HepG2 (cell line): ENCODE data around the gene NXPE4. TPM values are rescaled to one million over a fixed set of nuclear protein-coding genes. Genes with fewer than 3 reads are reported as not detected.

Experiments used
- ATAC-seq: fragments of 200-7000 bp; cut with Tn5 transposase; 3 replicates; pipeline ENCODE4 v1.9.1; 2020; ENCODE audit warnings: mild to moderate bottlenecking, moderate library complexity
- BruUV-seq: library from RNA; stranded (reverse); fragments of 400-500 nt; replicated peaks from 2 replicates; lab custom pipeline; 2021; lab: Mats Ljungman, UMichigan
- CTCF ChIA-PET: fragments of 300-600 bp; formaldehyde crosslinking; extraction: SDS; loops from one replicate; lab custom pipeline; 2021; ENCODE audit warnings: low total read pairs, inconsistent platforms, low intra/inter-chr PET ratio; lab: Yijun Ruan, JAX
- POLR2A ChIA-PET: fragments of 350-600 bp; sonication (Branson Sonifier 250); formaldehyde crosslinking; loops from one replicate; lab custom pipeline; 2020; ENCODE audit warnings: antibody characterized with exemption, inconsistent platforms; lab: Yijun Ruan, JAX
- DNase-seq: peaks from one replicate; pipeline ENCODE4 v3.0.0-alpha.2; 2015; ENCODE audit warnings: low spot score
- FAIRE-seq: peaks from 3 replicates; lab custom pipeline; 2011; peaks lifted over from hg19 to GRCh38; lab: Jason Lieb, UNC
- H2AFZ ChIP-seq: one replicate; pipeline ENCODE4 v1.6.1; 2011; ENCODE audit warnings: low read length, inconsistent platforms
- H3K27ac ChIP-seq: fragments of 300-600 bp; 3 replicates; pipeline ENCODE4 v1.8.0; 2011; ENCODE audit warnings: mixed run types, mild to moderate bottlenecking, mixed read lengths, low read length, inconsistent platforms; ENCODE audit not compliant: insufficient read depth; ENCODE audit errors: extremely low read length
- H3K27me3 ChIP-seq, 2 experiments: fragments of 200-600 bp in 1 of 2; 2 replicates in 1 of 2; 3 replicates in 1 of 2; pipeline versions ENCODE4 v1.6.0 to v1.8.0; 2011; ENCODE audit warnings: low read length in 2 of 2, mild to moderate bottlenecking in 2 of 2, moderate library complexity in 2 of 2, inconsistent platforms in 1 of 2; ENCODE audit not compliant: insufficient read depth in 2 of 2, control insufficient read depth in 1 of 2
- H3K36me3 ChIP-seq, 2 experiments: fragments of 200-600 bp in 1 of 2; replicated peaks in 1 of 2; 2 replicates in 1 of 2; 3 replicates in 1 of 2; pipeline versions ENCODE4 v1.5.1 to v1.8.0; 2011; ENCODE audit warnings: low read length in 2 of 2, inconsistent platforms in 1 of 2; ENCODE audit not compliant: insufficient read depth in 2 of 2, control insufficient read depth in 1 of 2
- H3K4me1 ChIP-seq: 2 replicates; pipeline ENCODE4 v1.5.1; 2012; ENCODE audit warnings: low read length, inconsistent platforms; ENCODE audit not compliant: insufficient read depth
- H3K4me2 ChIP-seq: 2 replicates; pipeline ENCODE4 v1.6.0; 2011; ENCODE audit warnings: low read depth, low read length, inconsistent platforms
- H3K4me3 ChIP-seq, 3 experiments: fragments of 200-600 bp in 1 of 3; sonication (generic), shearing (Covaris generic) in 1 of 3; replicated peaks in 1 of 3; 2 replicates each; pipeline ENCODE4 v1.5.1; 2011 to 2016; ENCODE audit warnings: low read length in 3 of 3, inconsistent platforms in 2 of 3, low read depth in 2 of 3, mild to moderate bottlenecking in 2 of 3, control low read depth in 1 of 3, mixed read lengths in 1 of 3; ENCODE audit not compliant: insufficient read depth in 1 of 3
- H3K79me2 ChIP-seq: one replicate; pipeline ENCODE4 v1.6.1; 2011; ENCODE audit warnings: low read length, inconsistent platforms; ENCODE audit not compliant: insufficient read depth
- H3K9ac ChIP-seq: 2 replicates; pipeline ENCODE4 v1.6.0; 2011; ENCODE audit warnings: mild to moderate bottlenecking, low read depth, low read length, inconsistent platforms; ENCODE audit not compliant: insufficient read depth
- H3K9me3 ChIP-seq: 2 replicates; pipeline ENCODE4 v1.5.1; 2012; ENCODE audit warnings: mild to moderate bottlenecking, low read length
- H4K20me1 ChIP-seq: 2 replicates; pipeline ENCODE4 v1.6.0; 2011; ENCODE audit warnings: inconsistent platforms, mild to moderate bottlenecking, low read length, moderate library complexity; ENCODE audit not compliant: insufficient read depth
- HDAC2 ChIP-seq: sonication (generic); formaldehyde crosslinking; IDR thresholded peaks from 2 replicates; pipeline ENCODE4 v1.4.0; 2020; ENCODE audit warnings: missing genetic modification reagents
- KMT2B ChIP-seq: IDR thresholded peaks from 2 replicates; pipeline ENCODE4 v1.6.1; 2016; ENCODE audit warnings: missing genetic modification reagents, missing compliant biosample characterization
- LRRFIP1 ChIP-seq: sonication (generic); formaldehyde crosslinking; conservative IDR thresholded peaks from 2 replicates; pipeline ENCODE4 v1.4.0; 2020; ENCODE audit warnings: missing genetic modification reagents
- NFATC3 ChIP-seq: sonication (generic); formaldehyde crosslinking; IDR thresholded peaks from 2 replicates; pipeline ENCODE4 v1.5.1; 2020; ENCODE audit warnings: mild to moderate bottlenecking, missing genetic modification reagents
- SATB2 ChIP-seq: sonication (generic); formaldehyde crosslinking; IDR thresholded peaks from 2 replicates; pipeline ENCODE4 v1.5.0; 2020; ENCODE audit warnings: missing genetic modification reagents
- SKI ChIP-seq: fragments of 450-650 bp; IDR thresholded peaks from one replicate; pipeline ENCODE4 v1.6.1; 2018; ENCODE audit warnings: mild to moderate bottlenecking; ENCODE audit not compliant: partially characterized antibody
- SP4 ChIP-seq: sonication (generic); formaldehyde crosslinking; IDR thresholded peaks from 2 replicates; pipeline ENCODE4 v1.8.1; 2023; ENCODE audit warnings: mild to moderate bottlenecking, missing genetic modification reagents
- TBX3 ChIP-seq: fragments of 450-650 bp; IDR thresholded peaks from 2 replicates; pipeline ENCODE4 v1.6.1; 2017; ENCODE audit warnings: antibody characterized with exemption, mild to moderate bottlenecking, inconsistent platforms, borderline replicate concordance
- WIZ ChIP-seq: sonication (generic); formaldehyde crosslinking; IDR thresholded peaks from 2 replicates; pipeline ENCODE4 v1.5.1; 2020; ENCODE audit warnings: mild to moderate bottlenecking, missing genetic modification reagents
- ZNF644 ChIP-seq: IDR thresholded peaks from 2 replicates; pipeline ENCODE4 v1.6.1; 2016; ENCODE audit warnings: low read depth
- ZNF670 ChIP-seq: sonication (generic); formaldehyde crosslinking; IDR thresholded peaks from 2 replicates; pipeline ENCODE4 v1.8.0; 2022; ENCODE audit warnings: mild to moderate bottlenecking, missing genetic modification reagents, borderline replicate concordance
- ZNF788 ChIP-seq: sonication (generic); formaldehyde crosslinking; IDR thresholded peaks from 2 replicates; pipeline ENCODE4 v1.5.0; 2020; ENCODE audit warnings: mild to moderate bottlenecking, missing genetic modification reagents, borderline replicate concordance
- WGBS: methylation state at CpG from one replicate; pipeline ENCODE4 v1.1.6; 2017; ENCODE audit warnings: low lambda C conversion rate; 5-methylcytosine and 5-hydroxymethylcytosine counted together
- in situ Hi-C: cut with HindIII; loops from 2 replicates; pipeline ENCODE4 v1.10.0; 2017; ENCODE audit warnings: low pct_unique_long_range_greater_than_20kb; ENCODE audit not compliant: extremely low pct_ligation_motif_present
- intact Hi-C: fragments of 100-400 bp; cut with micrococcal nuclease; formaldehyde crosslinking; loops from one replicate; pipeline ENCODE4 v1.10.0; 2022; ENCODE audit not compliant: unreplicated experiment
- polyA plus RNA-seq, 8 experiments: library from polyadenylated mRNA; depleted of rRNA in 3 of 8; stranded (reverse) in 7 of 8; unstranded in 1 of 8; fragments of >200 nt; fragmentation: Illumina TruSeq in 4 of 8; extraction: Trizol in 4 of 8; gene quantifications; 2 replicates each; pipeline versions ENCODE4 v1.2.1 to v1.2.3, GENCODE V29; 2011 to 2016; ENCODE audit warnings: low read depth in 4 of 8, missing spikeins in 1 of 8, mixed read lengths in 1 of 8; ENCODE audit not compliant: insufficient read depth in 1 of 8
- total RNA-seq, 5 experiments: library from RNA; depleted of rRNA; stranded (reverse); fragments of >200 nt; fragmentation: Illumina TruSeq; extraction: Trizol; gene quantifications; 2 replicates each; pipeline ENCODE4 v1.2.3, GENCODE V29; 2016; ENCODE audit warnings: low read depth in 1 of 5
- TF ChIP-seq, protein P1 (sequence below): sonication (generic); formaldehyde crosslinking; IDR thresholded peaks from 2 replicates; pipeline ENCODE4 v1.9.0; 2022; ENCODE audit warnings: missing genetic modification reagents, mild to moderate bottlenecking, borderline replicate concordance
- TF ChIP-seq, protein P2 (sequence below): IDR thresholded peaks from 2 replicates; pipeline ENCODE4 v1.6.1; 2016; ENCODE audit warnings: low read depth, control low read depth
- TF ChIP-seq, protein P3 (sequence below): sonication (generic); formaldehyde crosslinking; conservative IDR thresholded peaks from 2 replicates; pipeline ENCODE4 v1.8.0; 2022; ENCODE audit warnings: missing genetic modification reagents

The NXPE4 gene
- total and polyA plus RNA-seq, 2 of the 13 experiments (the other 11 are each of a cell fraction or from before 2014, with no cell fraction given) = not detected

DNA sequence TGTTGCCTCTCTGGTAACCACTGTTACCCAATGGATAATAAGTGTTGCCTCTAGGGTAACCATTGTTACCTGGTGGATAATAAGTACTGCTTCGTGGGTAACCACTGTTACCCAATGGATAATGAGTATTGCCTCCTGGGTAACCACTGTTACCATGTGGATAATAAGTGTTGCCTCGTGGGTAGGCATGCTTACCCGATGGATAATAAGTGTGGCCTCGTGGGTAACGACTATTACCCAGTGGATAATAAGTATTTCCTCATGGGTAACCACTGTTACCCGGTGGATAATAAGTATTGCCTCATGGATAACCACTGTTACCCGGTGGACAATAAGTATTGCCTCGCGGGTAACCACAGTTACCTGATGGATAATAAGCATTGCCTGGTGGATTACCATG, 13.8 kb upstream of the NXPE4 start:
- Histone ChIP-seq H3K27ac (no peak overlapping the region), H3K9ac (no peak overlapping the region), H3K27me3 (no peaks in the 10 kb centered on the region), H3K79me2 (no peaks in the 10 kb centered on the region), H2AFZ (no peak overlapping the region), H4K20me1 (no peaks in the 10 kb centered on the region), H3K4me2 (no peak overlapping the region), H3K4me1 (no peaks in the 10 kb centered on the region), H3K4me3 (no peak overlapping the region), H3K36me3 (no peaks in the 10 kb centered on the region), H3K9me3 (peaks cover 99% of the 10 kb centered on the region)
- DNase-seq (no peak), ATAC-seq (no peak), FAIRE-seq (no peak)
- intact Hi-C loops (no loop called here), in situ Hi-C loops (no loop called here)
- ChIA-PET POLR2A (no interaction called here), CTCF (no interaction called here)
- TF ChIP-seq HDAC2 (CRISPR knock-in tag) (no peak), WIZ (CRISPR knock-in tag) (no peak), NFATC3 (CRISPR knock-in tag) (no peak), ZNF788 (CRISPR knock-in tag) (no peak), SKI (no peak), LRRFIP1 (no peak), KMT2B (CRISPR knock-in tag) (no peak), ZNF670 (no peak), SATB2 (no peak), ZNF644 (CRISPR knock-in tag) (no peak), TBX3 (no peak), SP4 (CRISPR knock-in tag) (no peak)
- TF ChIP-seq, protein P1, sequence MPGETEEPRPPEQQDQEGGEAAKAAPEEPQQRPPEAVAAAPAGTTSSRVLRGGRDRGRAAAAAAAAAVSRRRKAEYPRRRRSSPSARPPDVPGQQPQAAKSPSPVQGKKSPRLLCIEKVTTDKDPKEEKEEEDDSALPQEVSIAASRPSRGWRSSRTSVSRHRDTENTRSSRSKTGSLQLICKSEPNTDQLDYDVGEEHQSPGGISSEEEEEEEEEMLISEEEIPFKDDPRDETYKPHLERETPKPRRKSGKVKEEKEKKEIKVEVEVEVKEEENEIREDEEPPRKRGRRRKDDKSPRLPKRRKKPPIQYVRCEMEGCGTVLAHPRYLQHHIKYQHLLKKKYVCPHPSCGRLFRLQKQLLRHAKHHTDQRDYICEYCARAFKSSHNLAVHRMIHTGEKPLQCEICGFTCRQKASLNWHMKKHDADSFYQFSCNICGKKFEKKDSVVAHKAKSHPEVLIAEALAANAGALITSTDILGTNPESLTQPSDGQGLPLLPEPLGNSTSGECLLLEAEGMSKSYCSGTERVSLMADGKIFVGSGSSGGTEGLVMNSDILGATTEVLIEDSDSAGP (CRISPR knock-in tag) = no peak
- TF ChIP-seq, protein P2, sequence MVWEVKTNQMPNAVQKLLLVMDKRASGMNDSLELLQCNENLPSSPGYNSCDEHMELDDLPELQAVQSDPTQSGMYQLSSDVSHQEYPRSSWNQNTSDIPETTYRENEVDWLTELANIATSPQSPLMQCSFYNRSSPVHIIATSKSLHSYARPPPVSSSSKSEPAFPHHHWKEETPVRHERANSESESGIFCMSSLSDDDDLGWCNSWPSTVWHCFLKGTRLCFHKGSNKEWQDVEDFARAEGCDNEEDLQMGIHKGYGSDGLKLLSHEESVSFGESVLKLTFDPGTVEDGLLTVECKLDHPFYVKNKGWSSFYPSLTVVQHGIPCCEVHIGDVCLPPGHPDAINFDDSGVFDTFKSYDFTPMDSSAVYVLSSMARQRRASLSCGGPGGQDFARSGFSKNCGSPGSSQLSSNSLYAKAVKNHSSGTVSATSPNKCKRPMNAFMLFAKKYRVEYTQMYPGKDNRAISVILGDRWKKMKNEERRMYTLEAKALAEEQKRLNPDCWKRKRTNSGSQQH (CRISPR knock-in tag) = no peak
- TF ChIP-seq, protein P3, sequence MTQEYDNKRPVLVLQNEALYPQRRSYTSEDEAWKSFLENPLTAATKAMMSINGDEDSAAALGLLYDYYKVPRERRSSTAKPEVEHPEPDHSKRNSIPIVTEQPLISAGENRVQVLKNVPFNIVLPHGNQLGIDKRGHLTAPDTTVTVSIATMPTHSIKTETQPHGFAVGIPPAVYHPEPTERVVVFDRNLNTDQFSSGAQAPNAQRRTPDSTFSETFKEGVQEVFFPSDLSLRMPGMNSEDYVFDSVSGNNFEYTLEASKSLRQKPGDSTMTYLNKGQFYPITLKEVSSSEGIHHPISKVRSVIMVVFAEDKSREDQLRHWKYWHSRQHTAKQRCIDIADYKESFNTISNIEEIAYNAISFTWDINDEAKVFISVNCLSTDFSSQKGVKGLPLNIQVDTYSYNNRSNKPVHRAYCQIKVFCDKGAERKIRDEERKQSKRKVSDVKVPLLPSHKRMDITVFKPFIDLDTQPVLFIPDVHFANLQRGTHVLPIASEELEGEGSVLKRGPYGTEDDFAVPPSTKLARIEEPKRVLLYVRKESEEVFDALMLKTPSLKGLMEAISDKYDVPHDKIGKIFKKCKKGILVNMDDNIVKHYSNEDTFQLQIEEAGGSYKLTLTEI = no peak
- 30% methylated on average over 6 of the region's 9 CpGs for WGBS
- BruUV-seq = no TSS peak
